Breast epithelium (tissue), 3 donors: ENCODE results near the gene SLC35F1.

ENCODE experiments used
- CTCF ChIP-seq, 3 donors: fragments of 450-650 bp; IDR thresholded peaks; one replicate each; pipeline ENCODE4 v1.5.1; 2016 to 2017; ENCODE audit warnings: antibody characterized with exemption in 3 of 3, mild to moderate bottlenecking in 3 of 3, moderate library complexity in 3 of 3
- POLR2A ChIP-seq: fragments of 450-650 bp; IDR thresholded peaks from one replicate; pipeline ENCODE4 v1.6.1; 2016; ENCODE audit warnings: antibody characterized with exemption, mild to moderate bottlenecking, moderate library complexity
- POLR2AphosphoS5 ChIP-seq, 3 donors: sonication (generic); formaldehyde crosslinking; IDR thresholded peaks; one replicate each; pipeline ENCODE4 v1.6.1; 2017; ENCODE audit warnings: antibody characterized with exemption in 3 of 3

- TF ChIP-seq POLR2AphosphoS5 (IDR thresholded peaks at IDR 0.05) (no peak), CTCF (IDR thresholded peaks at IDR 0.05) (no peak), POLR2A (no peak)
Observed at GRCh38 chr6:117961301-117961700, 54.2 kb downstream of the SLC35F1 start.
